Astrocyte of the spinal cord (primary cell): ENCODE data around the gene EPB41L4B.

Experiments
- DNase-seq: peaks from one replicate; pipeline ENCODE4 v3.0.0; 2011; ENCODE audit warnings: low read depth, low spot score
- H3K4me3 ChIP-seq: 2 replicates; pipeline ENCODE4 v1.5.1; 2011; ENCODE audit warnings: low read depth, mild to moderate bottlenecking, low read length, moderate library complexity
- in situ Hi-C: cut with HindIII; loops from 2 replicates; pipeline ENCODE4 v1.10.0; 2017; ENCODE audit warnings: low sequenced_read_pairs
- TF ChIP-seq, protein P1 (sequence below): IDR thresholded peaks from 2 replicates; pipeline ENCODE4 v1.5.1; 2012; ENCODE audit warnings: low read depth, mild to moderate bottlenecking, low read length, inconsistent platforms

EPB41L4B gene

DNA sequence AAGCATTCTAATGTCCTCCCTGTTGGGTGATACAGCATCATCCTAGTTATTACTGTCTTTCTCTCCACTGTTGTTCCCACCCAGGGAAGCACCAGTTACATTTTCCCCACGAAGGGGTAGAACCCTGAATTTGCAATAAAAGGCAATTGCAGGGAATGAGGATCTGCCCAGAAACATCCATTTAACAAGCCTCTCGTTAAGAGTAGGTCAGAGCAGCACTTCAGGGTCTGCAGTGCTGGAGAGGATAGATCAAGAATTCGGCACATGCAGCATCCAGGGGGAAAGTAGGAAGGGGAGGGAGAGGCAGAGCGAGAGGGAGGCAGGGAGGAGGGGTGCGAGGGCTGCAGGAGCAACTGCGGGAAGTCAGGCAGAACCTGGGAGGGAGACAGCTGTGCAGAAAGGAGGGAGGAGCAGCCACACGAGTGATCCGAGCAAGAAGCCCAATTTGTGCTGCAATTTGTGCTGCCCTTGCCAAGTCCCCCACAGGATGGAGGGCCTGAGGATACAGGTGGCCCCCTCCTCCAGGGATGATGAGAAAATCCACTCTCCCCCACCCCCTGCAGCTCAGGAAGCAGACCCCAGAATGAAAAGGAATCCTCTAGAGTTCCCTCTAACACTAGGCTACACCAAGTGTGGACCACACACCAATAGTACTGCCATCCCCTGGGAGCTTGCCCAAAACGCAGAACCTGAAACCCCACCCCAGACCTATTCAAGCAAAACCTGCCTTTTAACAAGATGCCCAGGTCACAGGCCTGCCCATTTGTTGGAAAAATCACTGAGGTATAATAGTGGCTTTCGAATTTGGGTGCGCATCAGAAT lies 62.2 kb downstream of the EPB41L4B start:
- H3K4me3 ChIP-seq: no peak overlapping the region
- no peak for DNase-seq
- in situ Hi-C loops: no loop called here
- TF ChIP-seq, protein P1, sequence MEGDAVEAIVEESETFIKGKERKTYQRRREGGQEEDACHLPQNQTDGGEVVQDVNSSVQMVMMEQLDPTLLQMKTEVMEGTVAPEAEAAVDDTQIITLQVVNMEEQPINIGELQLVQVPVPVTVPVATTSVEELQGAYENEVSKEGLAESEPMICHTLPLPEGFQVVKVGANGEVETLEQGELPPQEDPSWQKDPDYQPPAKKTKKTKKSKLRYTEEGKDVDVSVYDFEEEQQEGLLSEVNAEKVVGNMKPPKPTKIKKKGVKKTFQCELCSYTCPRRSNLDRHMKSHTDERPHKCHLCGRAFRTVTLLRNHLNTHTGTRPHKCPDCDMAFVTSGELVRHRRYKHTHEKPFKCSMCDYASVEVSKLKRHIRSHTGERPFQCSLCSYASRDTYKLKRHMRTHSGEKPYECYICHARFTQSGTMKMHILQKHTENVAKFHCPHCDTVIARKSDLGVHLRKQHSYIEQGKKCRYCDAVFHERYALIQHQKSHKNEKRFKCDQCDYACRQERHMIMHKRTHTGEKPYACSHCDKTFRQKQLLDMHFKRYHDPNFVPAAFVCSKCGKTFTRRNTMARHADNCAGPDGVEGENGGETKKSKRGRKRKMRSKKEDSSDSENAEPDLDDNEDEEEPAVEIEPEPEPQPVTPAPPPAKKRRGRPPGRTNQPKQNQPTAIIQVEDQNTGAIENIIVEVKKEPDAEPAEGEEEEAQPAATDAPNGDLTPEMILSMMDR: no peak

DNA sequence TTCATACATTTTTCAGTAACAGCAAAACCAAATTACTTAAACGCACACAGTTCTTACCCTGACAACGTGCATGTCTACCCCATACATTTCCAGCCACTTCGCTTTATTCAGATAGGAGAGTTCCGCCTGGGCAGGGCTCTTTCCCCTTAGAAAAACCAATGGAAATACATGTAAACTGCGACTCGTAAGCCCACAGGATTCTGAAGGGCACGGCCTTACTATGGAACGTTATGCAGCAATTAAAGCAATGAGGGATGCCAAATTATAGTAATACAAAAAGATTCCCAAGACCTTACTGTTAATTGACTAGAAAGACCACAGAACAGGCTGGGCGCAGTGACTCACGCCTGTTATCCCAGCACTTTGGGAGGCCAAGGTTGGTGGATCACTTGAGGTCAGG lies 64.5 kb downstream of the EPB41L4B start:
- peak; percentile 90 for DNase-seq
- no peak overlapping the region for H3K4me3 ChIP-seq
- in situ Hi-C loops: no loop called here
- TF ChIP-seq, protein P1: no peak

DNA sequence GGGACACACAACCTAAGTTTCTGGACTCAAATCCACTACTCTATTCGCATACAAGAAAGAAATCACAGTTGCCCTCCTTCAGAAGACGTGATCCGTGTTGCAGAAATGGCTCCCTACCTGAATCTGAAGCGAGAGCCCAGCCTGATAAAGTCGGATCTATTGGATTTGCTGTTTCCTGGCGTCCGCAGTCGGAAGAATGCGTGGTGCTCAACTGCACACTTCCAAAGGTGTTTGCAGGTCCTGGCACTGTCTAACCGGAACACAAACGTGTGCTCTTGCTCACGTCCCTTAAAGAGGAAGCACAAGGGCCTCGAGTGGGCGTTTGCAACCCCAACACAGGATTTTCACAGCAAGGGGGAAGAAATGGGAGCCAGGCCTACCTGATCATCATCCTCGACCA lies 65.5 kb downstream of the EPB41L4B start:
- TF ChIP-seq, protein P1: no peak
- no peak overlapping the region for H3K4me3 ChIP-seq
- in situ Hi-C loops: no loop called here

DNA sequence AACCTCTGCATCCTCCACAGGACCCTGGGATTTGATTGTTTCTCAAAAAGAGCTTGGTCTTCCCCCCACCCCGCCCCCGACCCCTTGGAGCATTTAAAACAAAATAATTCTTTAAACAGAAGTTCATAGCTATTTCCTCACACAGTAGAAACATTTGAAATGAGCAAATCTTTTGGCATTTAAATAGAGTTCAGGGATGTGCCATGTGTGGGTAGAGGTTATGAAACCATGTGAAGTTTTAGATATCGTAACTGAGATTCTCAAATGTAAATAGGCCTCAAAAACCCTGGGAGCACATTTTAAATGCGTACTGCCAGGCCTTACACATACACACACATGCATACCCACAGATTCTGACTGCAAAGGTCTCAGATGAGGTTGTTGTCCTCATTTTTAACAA lies 66.5 kb downstream of the EPB41L4B start:
- TF ChIP-seq, protein P1: no peak
- in situ Hi-C loops: no loop called here
- H3K4me3 ChIP-seq: no peak overlapping the region
- peak; percentile 52 for DNase-seq

More for the DNA sequence above, 65.5 kb downstream of the EPB41L4B start:
- no peak for DNase-seq

DNA sequence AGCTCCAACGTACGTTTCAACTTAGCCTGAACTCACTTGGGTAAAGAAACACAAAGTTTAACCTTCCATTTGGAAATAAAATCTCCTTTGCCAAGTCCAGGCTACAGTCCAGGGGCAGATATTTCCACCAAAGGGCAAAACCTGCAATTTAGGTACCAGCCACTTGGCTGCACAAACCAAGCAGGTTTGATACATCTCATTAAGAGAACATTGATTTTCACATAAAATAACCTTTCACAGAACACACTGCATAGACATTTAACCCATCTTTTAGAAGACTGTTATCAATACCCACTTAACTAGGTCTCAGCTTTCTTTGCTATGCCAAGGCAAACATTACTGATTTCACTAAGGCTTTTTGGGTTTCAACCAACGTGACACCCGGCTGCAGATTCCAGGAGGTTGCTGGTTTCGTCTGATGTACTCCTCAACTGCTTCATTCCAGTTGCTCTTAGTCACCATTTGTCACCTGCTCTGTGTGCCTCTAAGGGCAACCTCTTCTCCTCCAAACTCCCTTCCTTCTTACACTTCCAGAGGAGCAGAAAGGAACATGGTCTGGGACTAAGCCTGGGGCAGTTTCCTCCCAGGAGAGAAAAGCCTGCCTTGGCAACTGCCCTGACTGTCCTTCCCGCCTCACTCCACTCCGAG lies 67.1 kb downstream of the EPB41L4B start:
- peak; percentile 77 for DNase-seq
- in situ Hi-C loops: no loop called here
- no peak overlapping the region for H3K4me3 ChIP-seq
- TF ChIP-seq, protein P1: no peak

DNA sequence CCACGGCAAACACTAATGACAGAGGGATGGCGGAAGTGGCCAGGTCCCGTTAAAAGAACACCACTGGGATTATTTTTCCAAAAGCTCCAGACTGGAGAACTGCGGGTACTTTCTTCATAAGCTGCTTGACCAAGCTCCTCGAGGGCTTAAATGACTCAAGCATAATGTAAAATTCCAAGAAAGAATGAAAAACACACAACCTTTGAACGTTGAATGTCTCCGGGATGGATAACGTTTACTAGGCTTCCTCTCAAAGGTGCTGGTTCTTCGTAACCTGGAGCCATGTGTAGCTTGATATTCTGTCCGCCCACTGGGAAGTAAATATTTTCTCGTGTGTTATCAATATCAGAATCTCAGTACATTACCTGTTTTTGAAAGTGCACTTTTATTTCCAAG lies 67.6 kb downstream of the EPB41L4B start:
- in situ Hi-C loops: no loop called here
- DNase-seq: no peak
- TF ChIP-seq, protein P1: no peak
- H3K4me3 ChIP-seq: no peak overlapping the region
